Activated gamma-delta T cell treated with Interleukin-2 at 50 U/mL for 16 hours (primary cell): Measurements from ENCODE around the gene TLE6.
"Not testable (repeated sequence)": the region's sequence is repeated elsewhere in the genome, so short reads cannot be mapped to it uniquely, and the experiment has no call there.

Source experiments
- DNase-seq: peaks from one replicate; pipeline ENCODE4 v3.0.0-alpha.2; 2020

Gene TLE6

DNA sequence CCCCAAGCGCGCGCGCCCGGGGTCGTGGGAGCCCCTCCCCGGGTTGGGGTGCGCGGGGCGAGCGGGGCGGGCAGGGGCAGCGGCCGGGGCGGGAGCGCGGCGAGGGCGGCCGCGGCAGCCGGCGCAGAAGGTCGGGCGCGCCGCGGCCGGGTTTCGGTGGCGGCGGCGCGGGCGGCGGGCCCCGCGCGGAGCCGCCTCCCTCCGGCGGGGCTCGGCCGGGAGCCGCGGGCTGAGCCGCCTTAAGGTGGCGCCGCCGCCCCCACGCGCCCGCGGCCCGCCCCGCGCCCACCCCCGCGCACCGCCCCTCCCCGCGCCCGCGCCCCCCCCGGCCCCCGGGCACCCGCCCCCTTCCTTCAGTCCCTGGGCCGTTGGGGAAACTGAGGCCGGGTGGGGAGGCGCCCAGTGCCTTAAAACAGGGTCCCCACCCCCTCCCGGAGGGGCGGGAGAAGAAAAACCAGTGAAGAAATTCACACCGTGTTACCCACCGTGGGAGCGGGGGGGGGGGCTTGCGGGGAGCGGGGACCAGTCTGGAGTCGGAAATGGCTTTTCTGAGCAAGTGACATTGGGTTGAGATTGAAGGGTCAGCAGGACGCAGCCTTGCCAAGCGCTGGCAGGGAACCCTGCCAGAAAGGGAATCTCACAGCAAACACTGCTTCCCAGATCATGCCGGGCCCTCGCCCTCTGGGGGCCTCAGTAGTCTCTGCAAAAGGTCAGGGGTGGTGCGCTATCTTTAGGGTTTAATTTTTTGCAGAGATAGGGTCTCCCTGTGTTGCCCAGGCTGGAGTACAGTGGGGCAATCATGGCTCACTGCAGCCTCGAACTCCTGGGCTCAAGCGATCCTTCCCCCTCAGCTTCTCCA, 51.9 kb downstream of the TLE6 start, which contains the start of gene TLE2:
Gene TLE2, minus strand, starts transcription at position 216 of the 859 bp plus-strand sequence. CDS start 376 bp downstream, outside the sequence.
- DNase-seq = no peak

- no peak for DNase-seq
These were observed 54.2 kb downstream of the TLE6 start for GRCh38 chr19:3031607-3031867.

- DNase-seq = no peak
These were observed 56.4 kb downstream of the TLE6 start for GRCh38 chr19:3033595-3034405.

DNA sequence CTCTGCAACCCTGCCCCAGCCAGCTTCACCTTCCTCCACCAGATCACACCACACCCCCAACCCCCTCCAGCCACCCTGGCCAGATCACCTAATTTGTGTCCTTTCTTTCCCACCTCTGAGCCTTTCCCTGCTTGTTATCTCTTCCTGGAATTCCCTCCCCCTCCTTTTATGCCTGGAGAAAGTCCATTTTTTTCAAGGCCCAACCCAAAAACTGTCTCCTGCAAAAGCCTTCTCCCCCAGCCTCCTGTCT, 57.0 kb downstream of the TLE6 start:
- no peak for DNase-seq

DNA sequence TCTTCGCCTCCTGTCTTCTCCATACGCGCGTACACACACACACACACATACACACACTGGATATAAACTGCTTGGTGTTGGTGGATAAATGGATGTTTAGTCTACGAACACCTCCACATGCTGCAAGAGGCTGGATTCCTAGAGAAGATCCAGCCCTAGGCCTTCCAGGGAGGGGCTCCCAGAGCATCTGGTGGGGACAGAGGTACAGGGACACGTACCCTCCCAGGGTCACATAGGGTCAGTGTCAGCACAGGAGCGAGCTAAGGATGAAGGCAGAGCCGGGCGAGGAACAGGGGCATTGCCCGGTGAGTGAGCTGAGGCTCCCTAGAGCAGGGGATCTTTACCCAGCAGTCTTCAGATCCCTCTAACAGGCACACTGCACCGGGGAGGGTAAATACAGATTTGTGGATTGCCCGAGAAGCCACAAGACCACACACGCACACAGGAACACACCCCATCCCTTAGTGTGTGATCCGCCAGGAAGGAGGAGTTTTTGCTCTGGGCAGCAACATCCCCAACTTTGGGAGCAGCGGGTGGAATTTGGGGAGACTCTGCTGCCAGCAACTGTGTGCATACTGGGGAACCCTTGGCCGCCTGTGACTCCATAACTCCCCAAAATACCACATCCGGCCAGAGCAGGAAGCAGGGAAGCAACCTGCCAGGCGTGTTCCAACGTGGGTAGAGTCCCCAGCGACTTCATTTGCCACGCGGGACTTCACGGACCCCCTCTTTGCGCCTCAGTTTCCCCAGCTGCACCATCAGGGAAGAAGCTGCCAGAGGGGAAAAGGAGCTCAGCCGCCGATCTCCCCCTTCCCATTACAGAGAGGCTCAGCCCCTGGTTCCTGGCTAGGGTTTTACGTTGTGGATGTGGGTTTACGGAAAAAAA, 57.5 kb downstream of the TLE6 start:
- no peak for DNase-seq

DNA sequence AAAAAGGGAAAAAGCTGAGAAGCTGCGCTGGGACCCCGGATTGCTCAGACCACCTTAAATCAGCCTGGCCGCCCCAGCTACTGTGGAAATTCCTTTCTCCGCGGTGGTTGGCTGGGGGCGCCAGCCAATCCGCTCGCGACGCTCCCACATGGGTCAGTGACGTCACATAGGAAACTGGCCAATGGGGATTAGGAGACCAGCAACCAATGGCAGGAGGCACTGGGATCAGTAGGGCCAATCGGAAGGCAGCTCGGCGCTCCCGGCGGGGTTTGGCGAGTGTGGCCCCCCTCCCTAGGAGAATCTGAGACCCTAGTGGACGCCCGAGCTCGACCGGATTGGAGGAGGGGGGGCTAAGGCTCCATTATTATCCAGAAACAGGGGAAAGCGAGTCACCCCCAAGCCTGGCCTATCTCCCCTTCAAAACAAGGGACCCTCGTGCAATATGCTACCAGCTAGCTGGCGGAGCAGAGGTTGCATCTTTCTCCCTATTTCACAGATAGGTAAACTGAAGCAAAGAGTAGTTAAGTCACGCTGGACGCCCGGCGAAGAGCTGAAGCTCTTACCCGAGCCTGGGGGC, 58.3 kb downstream of the TLE6 start:
- DNase-seq = peak; percentile 93

GRCh38 chr19:3036119-3036976, 59.0 kb downstream of the TLE6 start:
- DNase-seq = peak; percentile 72

DNA sequence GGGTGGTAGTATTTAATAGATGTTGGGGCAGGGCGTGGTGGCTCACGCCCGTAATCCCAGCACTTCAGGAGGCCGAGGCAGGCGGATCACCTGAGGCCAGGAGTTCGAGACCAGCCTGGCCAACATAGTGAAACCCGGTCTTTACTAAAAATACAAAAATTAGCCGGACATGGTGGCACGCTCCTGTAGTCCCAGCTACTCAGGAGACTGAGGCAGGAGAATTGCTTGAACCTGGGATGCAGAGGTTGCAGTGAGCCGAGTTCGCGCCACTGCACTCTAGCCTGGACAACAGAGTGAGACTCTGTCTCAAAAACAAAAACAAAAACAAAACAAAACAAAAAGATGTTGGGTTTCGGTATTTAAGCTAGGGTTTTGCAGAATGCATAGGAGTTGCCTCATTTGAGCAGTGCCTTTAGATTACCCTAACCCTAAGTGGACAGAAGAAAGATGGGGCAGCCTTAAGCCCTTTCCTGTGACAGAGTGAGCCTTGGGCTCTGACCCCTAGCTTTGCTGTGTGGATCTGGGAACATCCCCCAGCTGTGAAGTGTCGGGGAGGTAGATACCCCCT, 59.7 kb downstream of the TLE6 start:
- DNase-seq = not testable (repeated sequence)

DNA sequence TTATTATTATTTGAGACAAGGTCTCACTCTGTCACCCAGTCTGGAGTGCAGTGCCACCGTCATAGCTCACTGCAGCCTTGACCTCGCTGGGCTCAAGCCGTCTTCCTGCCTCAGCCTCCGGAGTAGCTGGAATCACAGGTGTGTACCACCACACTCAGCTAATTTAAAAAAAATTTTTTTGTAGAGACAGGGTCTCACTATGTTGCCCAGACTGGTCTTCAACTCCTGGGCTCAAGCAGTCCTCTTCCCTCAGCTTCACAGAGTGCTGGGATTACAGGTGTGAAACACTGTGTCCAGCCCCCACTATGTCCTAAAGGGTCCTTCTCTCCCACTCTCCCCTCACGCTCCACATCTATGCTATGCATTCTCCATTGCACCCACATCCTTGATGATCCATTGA, 60.9 kb downstream of the TLE6 start:
- no peak for DNase-seq

DNA sequence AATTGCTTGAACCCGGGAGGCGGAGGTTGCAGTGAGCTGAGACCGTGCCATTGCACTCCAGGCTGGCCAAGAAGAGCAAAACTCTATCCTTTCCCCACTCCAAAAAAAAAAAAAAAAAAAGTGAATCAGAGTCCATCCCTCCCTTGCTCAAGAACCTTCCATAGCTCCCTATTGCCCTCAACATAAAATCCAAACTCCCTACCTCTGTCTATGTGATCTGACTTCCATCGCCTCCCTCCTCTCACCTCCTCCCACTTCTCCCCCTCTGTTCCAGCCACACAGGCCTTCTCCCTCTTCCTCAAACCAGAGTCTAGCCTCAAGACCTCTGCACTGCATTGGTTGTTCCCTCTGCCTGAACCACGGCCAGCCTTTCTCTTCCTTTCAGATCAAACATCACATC, 61.8 kb downstream of the TLE6 start:
- DNase-seq = no peak

DNA sequence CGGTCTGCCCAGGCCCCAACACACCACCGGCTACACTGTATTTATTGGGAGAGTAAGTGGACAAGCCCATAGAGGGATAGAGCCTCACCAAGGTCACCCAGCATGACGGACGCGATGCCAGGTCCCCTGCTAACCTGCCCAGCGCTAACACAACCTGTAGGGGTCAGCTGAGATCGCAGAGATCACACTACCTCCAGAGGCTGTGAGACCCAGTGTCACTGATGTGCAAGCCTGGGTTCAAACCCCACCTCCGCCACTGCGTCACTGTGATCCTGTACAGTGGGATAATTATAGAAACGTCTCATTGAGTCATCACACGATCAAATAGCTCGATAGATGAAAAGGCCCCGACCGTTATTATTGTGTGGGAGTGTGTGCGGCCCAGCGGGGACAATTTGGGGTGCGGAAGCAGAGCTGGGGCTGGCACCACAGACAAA, 62.3 kb downstream of the TLE6 start:
- DNase-seq = no peak

GRCh38 chr19:3041327-3041726, 64.0 kb downstream of the TLE6 start:
- no peak for DNase-seq

- DNase-seq = no peak
These were observed 64.6 kb downstream of the TLE6 start for GRCh38 chr19:3041761-3042620.

DNA sequence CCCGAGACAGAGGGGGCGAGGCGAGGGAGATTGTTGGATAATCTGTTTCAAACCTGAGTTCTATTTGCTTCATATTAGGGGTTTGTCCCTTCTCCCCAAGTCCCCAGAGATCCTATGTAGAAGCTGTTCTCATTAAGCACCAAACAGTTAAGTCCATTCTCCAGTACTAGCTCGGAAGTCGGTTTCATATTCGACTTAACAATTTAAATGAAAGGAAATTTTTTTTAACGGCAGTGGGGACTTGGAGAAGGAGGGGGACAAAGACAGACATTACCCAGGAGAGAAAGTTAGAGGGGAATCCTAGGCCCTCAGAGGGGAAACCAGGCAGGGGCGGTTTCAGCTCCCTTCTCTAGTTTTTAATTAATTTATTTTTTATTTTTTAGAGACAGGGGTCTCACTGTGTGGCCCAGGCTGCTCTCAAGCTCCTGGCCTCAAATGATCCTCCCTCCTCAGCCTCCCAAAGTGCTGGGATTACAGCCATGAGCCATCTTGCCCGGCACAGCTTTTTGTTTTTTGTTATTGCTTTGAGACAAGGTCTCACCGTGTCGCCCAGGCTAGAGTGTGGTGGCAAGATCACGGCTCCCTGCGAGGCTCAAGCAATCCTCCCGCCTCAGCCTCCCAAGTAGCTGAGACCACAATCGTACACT, 65.4 kb downstream of the TLE6 start:
- DNase-seq = no peak
